Heart left ventricle (tissue), 16 donors: ENCODE measurements around the gene PGF. TPM values are rescaled to one million over a fixed set of nuclear protein-coding genes. Genes with fewer than 3 reads are reported as not detected.

ENCODE experiments used
- ATAC-seq, 4 donors: fragments of 200-7000 bp; cut with Tn5 transposase; one replicate each; pipeline ENCODE4 v1.9.1; 2020 to 2022; ENCODE audit warnings: moderate library complexity in 4 of 4, mild to moderate bottlenecking in 3 of 4, moderate number of reproducible peaks in 1 of 4
- DNase-seq, 5 donors: peaks; one replicate each; pipeline ENCODE4 v3.0.0-alpha.2; 2020
- H3K27ac ChIP-seq, 12 donors: fragments of 200-600 bp; sonication (generic) in 4 of 12; one replicate each; pipeline versions ENCODE4 v1.5.0 to v1.8.0; 2016 to 2022; ENCODE audit warnings: mild to moderate bottlenecking in 2 of 12
- H3K27me3 ChIP-seq, 9 donors: fragments of 200-600 bp; sonication (generic) in 2 of 9; one replicate each; pipeline versions ENCODE4 v1.5.1 to v1.8.0; 2016 to 2022; ENCODE audit warnings: mild to moderate bottlenecking in 3 of 9
- H3K36me3 ChIP-seq, 9 donors: fragments of 200-600 bp; sonication (generic) in 2 of 9; one replicate each; pipeline versions ENCODE4 v1.5.0 to v1.8.0; 2018 to 2022; ENCODE audit warnings: mild to moderate bottlenecking in 2 of 9
- H3K4me1 ChIP-seq, 12 donors: fragments of 200-600 bp; sonication (generic) in 4 of 12; one replicate each; pipeline versions ENCODE4 v1.5.0 to v1.8.0; 2016 to 2022; ENCODE audit warnings: mild to moderate bottlenecking in 3 of 12
- H3K4me3 ChIP-seq, 12 donors: fragments of 200-600 bp; sonication (generic) in 4 of 12; one replicate each; pipeline versions ENCODE4 v1.5.0 to v1.8.0; 2017 to 2022; ENCODE audit warnings: mild to moderate bottlenecking in 9 of 12, moderate library complexity in 4 of 12
- H3K9me3 ChIP-seq, 12 donors: fragments of 200-600 bp; sonication (generic) in 4 of 12; one replicate each; pipeline versions ENCODE4 v1.5.0 to v1.8.0; 2016 to 2022; ENCODE audit warnings: mild to moderate bottlenecking in 1 of 12
- POLR2A ChIP-seq, 2 donors: fragments of 450-650 bp; IDR thresholded peaks; one replicate each; pipeline ENCODE4 v1.6.1; 2017; ENCODE audit warnings: antibody characterized with exemption in 2 of 2, mild to moderate bottlenecking in 2 of 2, moderate library complexity in 2 of 2
- WGBS, 4 donors: extraction: QIAGEN DNeasy Blood & Tissue Kit in 2 of 4; methylation state at CpG; one replicate each; pipeline versions ENCODE4 v1.1.5 to v1.1.7; 2013 to 2018; 5-methylcytosine and 5-hydroxymethylcytosine counted together
- intact Hi-C, 10 donors: fragments of 100-400 bp; cut with DNase I; formaldehyde crosslinking; loops; one replicate each; pipeline versions ENCODE4 v1.11.1 to v1.14.2; 2022
- polyA plus RNA-seq, 2 donors: library from polyadenylated mRNA; stranded (reverse); fragments of 200-250 nt; gene quantifications; one replicate each; pipeline ENCODE4 v1.2.3, GENCODE V29; 2013
- total RNA-seq, 9 donors: library from RNA; depleted of rRNA in 2 of 9; stranded (reverse); fragments of >200 nt in 2 of 9; fragmentation: NEBNext Ultra II Directional in 3 of 9; extraction: Animal tissue kit (Norgen Biotek cat#: 25700) in 3 of 9; gene quantifications; one replicate each; pipeline versions ENCODE4 v1.1.0 to v1.2.4, GENCODE V29; 2016 to 2023
- TF ChIP-seq, protein P1 (sequence below), 12 donors: fragments of 200-600 bp; sonication (generic) in 4 of 12; IDR thresholded peaks; one replicate each; pipeline versions ENCODE4 v1.5.0 to v1.8.0; 2018 to 2022; ENCODE audit warnings: antibody characterized with exemption in 12 of 12, mild to moderate bottlenecking in 5 of 12
- donor health status: ischemic (EF 13 %, LVEDD 7.1; RV severe dilation, severe dysfunction).
- donor health status: healthy with polysubstance abuse.
- donor health status: DM: no; HTN: yes; CAD: no.
- donor health status: DM: no; HTN: no; CAD: no.
- donor health status: ischemic (EF 25% LVEDD 6.9; RV normal size, moderate dysfunction).
- donor health status: ischemic (EF 25% LVEDD 5.7; RV mildly dilated, moderate dysfunction).
- donor health status: healthy.
- donor health status: DM: yes; HTN: yes; CAD: no.
- donor health status: ischemic (EF 35%, LVEDD 5.7; RV mildly dilated, moderate dysfunction).
- donor health status: nonischemic (EF 11% LVEDD 7.7; RV severe dilation, severe dysfunction).
- donor health status: DM: yes; HTN: yes; CAD: no.
- donor health status: PGD.
- donor health status: ischemic (EF 29% LVEDD 5.4; RV normal size, mild dysfunction).
- donor health status: nonischemic (EF 23%, LVEDD 6.1; RV moderate dilation, normal function).

The PGF gene
- total and polyA plus RNA-seq, 11 donors, result 4.1 to 30.4 (median 5.9) TPM

DNA sequence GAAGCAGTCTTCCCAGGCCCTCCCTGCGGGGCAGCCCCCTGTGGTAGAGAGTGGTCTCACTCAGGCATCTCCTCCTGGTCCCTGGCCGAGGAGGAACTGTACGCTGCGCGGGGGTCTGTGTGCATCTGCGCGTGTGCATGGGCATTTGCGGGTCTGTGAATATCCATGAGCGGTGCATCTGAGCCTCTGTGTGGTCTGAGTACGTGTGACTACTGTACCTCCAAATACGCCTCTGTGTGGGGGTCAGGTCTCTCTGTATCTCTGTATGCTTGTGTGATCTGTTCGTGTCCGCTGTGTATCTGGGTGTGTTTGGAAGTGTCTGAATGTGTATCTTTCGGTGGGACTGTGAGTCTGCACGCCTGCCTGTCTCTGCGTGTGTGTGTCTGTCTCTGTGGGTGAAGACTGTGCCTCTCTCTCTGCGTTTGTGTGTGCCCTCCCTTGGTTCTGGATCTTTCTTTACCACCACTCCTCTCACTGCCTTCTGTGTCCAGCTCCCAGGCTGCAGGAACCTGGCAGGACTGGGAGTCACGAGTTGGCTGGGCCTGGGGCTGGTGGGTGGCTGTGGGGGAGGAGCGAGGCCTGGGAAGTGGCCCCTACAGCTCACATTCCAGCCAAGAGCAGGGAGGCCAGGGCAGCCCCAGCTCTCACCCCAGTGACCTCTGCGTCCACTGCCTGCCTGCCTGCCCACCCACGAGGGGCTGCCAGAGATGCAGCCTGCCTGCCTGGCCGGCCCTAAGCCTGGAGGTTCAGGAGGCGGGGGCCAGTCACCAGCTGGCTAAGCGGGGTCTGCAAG, 1.1 kb upstream of the PGF start:
- peak overlapping the region in 3 of 12 donors; percentile 72 to 89 (median 78) for H3K4me3 ChIP-seq
- 82 to 89% (median 83%) methylated on average over 13 to 24 of the region's 24 CpGs for WGBS, 4 donors
- DNase-seq, result no peak

DNA sequence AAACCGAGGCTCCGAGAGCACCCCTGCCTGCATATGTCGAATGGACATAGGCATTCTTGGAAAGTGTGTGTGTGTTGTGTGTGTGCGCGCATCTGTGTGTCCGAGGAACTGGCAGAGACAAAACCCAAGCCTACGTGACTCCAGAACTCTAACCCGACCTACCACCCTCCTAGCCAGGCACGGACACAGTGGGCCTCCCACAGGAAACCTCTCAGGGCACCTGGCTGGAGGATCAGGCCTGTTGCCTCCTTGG, 556 bp upstream of the PGF start:
- 74 to 93% (median 82%) methylated on average over 8 to 9 of the region's 9 CpGs for WGBS, 4 donors
- Histone ChIP-seq H3K4me1 (peaks cover 0 to 51% (median 32%) of the 10 kb centered on the region in 12 donors), H3K27me3 (peaks cover 0 to 9% (median 0%) of the 10 kb centered on the region in 9 donors), H3K9me3 (no peaks in the 10 kb centered on the region), H3K4me3 (peak overlapping the region in 10 of 12 donors; percentile 58 to 89 (median 72)), H3K36me3 (no peaks in the 10 kb centered on the region), H3K27ac (peak overlapping the region in 3 of 12 donors; percentile 63 to 81 (median 74))
- intact Hi-C loops, result no loop called here
- ATAC-seq (no peak), DNase-seq (no peak)
- no peak for TF ChIP-seq POLR2A (IDR thresholded peaks at IDR 0.05)
- TF ChIP-seq, protein P1, sequence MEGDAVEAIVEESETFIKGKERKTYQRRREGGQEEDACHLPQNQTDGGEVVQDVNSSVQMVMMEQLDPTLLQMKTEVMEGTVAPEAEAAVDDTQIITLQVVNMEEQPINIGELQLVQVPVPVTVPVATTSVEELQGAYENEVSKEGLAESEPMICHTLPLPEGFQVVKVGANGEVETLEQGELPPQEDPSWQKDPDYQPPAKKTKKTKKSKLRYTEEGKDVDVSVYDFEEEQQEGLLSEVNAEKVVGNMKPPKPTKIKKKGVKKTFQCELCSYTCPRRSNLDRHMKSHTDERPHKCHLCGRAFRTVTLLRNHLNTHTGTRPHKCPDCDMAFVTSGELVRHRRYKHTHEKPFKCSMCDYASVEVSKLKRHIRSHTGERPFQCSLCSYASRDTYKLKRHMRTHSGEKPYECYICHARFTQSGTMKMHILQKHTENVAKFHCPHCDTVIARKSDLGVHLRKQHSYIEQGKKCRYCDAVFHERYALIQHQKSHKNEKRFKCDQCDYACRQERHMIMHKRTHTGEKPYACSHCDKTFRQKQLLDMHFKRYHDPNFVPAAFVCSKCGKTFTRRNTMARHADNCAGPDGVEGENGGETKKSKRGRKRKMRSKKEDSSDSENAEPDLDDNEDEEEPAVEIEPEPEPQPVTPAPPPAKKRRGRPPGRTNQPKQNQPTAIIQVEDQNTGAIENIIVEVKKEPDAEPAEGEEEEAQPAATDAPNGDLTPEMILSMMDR (IDR thresholded peaks at IDR 0.05), result no peak

More for the DNA sequence above, 1.1 kb upstream of the PGF start:
- H3K27me3 ChIP-seq, result peaks cover 0 to 9% (median 0%) of the 10 kb centered on the region in 9 donors
- no peak overlapping the region for H3K27ac ChIP-seq
- intact Hi-C loops, result no loop called here
- H3K36me3 ChIP-seq, result no peaks in the 10 kb centered on the region
- no peak for ATAC-seq
- no peaks in the 10 kb centered on the region for H3K9me3 ChIP-seq
- no peak for TF ChIP-seq POLR2A (IDR thresholded peaks at IDR 0.05)
- TF ChIP-seq, protein P1 (IDR thresholded peaks at IDR 0.05), result no peak
- H3K4me1 ChIP-seq, result peaks cover 0 to 45% (median 28%) of the 10 kb centered on the region in 12 donors

DNA sequence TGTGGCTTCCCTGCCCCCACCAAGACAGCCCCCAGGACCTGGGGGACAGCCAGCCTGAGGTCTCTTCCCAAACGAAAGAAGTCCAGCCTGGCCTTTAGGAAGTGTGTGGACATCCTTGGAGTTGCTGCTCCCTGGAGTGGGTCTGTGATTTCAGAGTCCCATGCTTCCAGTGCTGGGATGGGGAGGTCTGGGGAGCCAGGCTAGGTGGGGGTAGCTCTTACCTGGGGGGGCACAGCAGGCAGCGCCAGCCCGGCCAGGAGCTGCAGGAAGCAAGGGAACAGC, 509 bp downstream of the PGF start:
- DNase-seq (peak in 1 of 5 donors; percentile 23), ATAC-seq (peak in 2 of 4 donors; percentile 19 to 29)
- H3K27me3 ChIP-seq, result peaks cover 0 to 9% (median 0%) of the 10 kb centered on the region in 9 donors
- H3K9me3 ChIP-seq, result no peaks in the 10 kb centered on the region
- intact Hi-C loops, result loop anchor here in 1 of 10 donors (5.0 kb wide), 1 partner anchor 47 kb away; the partner anchor contains the start of gene EIF2B2
- WGBS, 4 donors, result 7 to 11% (median 8%) methylated on average over 2 to 3 of the region's 3 CpGs
- peaks cover 0 to 60% (median 34%) of the 10 kb centered on the region in 12 donors for H3K4me1 ChIP-seq
- TF ChIP-seq, protein P1 (IDR thresholded peaks at IDR 0.05), result no peak
- H3K27ac ChIP-seq, result peak overlapping the region in 11 of 12 donors; percentile 36 to 87 (median 76)
- peak overlapping the region; percentile 51 to 89 (median 70) for H3K4me3 ChIP-seq
- no peaks in the 10 kb centered on the region for H3K36me3 ChIP-seq

DNA sequence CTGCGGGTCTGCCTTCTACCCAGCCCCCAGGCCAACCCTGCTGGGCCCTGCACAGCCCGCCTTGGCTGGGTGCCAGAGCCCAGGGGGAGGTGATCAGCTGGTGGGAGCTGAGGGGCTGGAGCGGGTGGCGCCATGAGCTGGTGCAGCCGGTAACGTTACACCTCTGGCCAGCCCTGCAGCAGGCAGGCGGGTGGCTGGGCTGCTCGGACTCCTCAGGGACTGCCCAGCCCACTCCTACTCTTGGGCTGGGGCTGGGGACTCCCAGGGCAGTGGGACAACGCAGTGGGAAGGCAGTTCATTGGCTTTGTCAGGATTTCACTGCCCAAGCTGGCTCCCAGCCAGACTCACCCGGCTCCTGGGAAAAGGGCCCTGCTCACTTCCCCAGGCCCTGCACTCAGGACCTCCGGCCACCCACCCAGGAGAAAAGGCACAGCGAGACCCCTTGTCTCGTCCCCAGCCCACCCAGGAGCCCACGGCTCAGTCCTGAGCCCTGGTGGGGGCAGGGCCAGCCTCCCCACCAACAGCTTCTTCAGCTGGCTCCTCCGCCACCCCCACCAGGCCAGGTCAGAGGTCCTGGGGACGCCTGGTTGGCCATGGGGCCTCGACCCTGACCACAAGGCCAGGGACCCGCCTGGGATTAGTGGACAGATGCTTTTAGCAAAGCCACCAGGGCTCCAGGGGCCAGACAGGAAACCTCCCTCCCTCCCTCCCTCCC, 1.0 kb downstream of the PGF start:
- 25 to 47% (median 39%) methylated on average over 8 to 18 of the region's 18 CpGs for WGBS, 4 donors
- TF ChIP-seq, protein P1 (IDR thresholded peaks at IDR 0.05), result no peak
- no peak for TF ChIP-seq POLR2A (IDR thresholded peaks at IDR 0.05)
- DNase-seq (peak in 2 of 5 donors; percentile 45 to 54), ATAC-seq (peak in 2 of 4 donors; percentile 10 to 17)
- peak overlapping the region in 11 of 12 donors; percentile 24 to 87 (median 74) for H3K27ac ChIP-seq
- H3K4me1 ChIP-seq, result peaks cover 0 to 65% (median 34%) of the 10 kb centered on the region in 12 donors
- peaks cover 0 to under 1% (median 0%) of the 10 kb centered on the region in 9 donors for H3K36me3 ChIP-seq
- H3K27me3 ChIP-seq, result peaks cover 0 to 9% (median 0%) of the 10 kb centered on the region in 9 donors
- H3K4me3 ChIP-seq, result peak overlapping the region; percentile 51 to 89 (median 70)
- H3K9me3 ChIP-seq, result no peaks in the 10 kb centered on the region
- intact Hi-C loops, result loop anchor here in 1 of 10 donors (5.0 kb wide), 1 partner anchor 48 kb away; the partner anchor contains the start of gene EIF2B2
